GM12874 (cell line): Measurements from ENCODE around the gene KIR2DL1.
"Not testable (repeated sequence)": the region's sequence is repeated elsewhere in the genome, so short reads cannot be mapped to it uniquely, and the experiment has no call there.

ENCODE experiments used
- TF ChIP-seq, protein P1 (sequence below): IDR thresholded peaks from 2 replicates; pipeline ENCODE4 v1.5.1; 2011; ENCODE audit warnings: low read depth, mild to moderate bottlenecking, control low read depth, low read length, moderate library complexity; ENCODE audit not compliant: insufficient read depth

Gene KIR2DL1

DNA sequence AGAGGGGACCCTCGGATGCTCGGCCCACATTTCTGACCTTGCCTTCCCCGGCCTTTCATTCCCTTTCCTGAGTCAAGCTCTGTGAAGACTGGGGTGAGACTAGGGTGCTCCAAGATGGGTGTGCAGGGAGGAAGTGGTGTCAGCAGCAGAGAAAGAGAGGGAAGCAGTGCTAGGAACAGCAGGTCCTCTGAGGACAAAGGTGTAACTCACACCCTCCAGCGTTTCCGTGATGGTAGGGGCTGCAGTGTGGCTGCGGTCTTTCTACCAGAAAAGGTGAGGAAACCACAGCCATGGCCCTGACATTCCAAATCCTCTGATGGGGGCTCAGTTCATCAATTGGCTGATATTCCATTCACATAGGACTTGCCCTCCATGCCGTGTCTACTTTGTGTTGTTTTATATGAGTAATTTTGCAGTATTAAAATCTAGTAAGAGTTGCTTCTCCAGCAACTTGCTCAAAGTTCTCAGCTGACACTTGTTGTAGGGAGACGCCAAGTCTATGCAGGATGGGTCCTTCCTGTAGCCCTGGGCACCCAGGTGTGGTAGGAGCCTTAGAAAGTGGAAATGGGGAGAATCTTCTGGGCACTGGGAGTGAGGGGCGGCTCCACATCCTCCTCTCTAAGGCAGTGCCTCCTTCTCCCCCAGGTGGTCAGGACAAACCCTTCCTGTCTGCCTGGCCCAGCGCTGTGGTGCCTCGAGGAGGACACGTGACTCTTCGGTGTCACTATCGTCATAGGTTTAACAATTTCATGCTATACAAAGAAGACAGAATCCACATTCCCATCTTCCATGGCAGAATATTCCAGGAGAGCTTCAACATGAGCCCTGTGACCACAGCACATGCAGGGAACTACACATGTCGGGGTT is 48.3 kb downstream of the KIR2DL1 start:
- TF ChIP-seq, protein P1, sequence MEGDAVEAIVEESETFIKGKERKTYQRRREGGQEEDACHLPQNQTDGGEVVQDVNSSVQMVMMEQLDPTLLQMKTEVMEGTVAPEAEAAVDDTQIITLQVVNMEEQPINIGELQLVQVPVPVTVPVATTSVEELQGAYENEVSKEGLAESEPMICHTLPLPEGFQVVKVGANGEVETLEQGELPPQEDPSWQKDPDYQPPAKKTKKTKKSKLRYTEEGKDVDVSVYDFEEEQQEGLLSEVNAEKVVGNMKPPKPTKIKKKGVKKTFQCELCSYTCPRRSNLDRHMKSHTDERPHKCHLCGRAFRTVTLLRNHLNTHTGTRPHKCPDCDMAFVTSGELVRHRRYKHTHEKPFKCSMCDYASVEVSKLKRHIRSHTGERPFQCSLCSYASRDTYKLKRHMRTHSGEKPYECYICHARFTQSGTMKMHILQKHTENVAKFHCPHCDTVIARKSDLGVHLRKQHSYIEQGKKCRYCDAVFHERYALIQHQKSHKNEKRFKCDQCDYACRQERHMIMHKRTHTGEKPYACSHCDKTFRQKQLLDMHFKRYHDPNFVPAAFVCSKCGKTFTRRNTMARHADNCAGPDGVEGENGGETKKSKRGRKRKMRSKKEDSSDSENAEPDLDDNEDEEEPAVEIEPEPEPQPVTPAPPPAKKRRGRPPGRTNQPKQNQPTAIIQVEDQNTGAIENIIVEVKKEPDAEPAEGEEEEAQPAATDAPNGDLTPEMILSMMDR: no peak

DNA sequence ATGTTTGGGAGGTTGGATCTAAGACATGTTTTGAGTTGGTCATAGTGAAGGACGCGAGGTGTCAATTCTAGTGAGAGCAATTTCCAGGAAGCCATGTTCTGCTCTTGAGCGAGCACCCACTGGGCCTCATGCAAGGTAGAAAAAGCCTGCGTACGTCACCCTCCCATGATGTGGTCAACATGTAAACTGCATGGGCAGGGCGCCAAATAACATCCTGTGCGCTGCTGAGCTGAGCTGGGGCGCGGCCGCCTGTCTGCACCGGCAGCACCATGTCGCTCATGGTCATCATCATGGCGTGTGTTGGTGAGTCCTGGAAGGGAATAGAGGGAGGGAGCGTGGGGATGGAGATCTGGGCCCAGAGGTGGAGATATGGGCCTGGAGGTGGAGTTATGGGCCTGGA is 62.9 kb downstream of the KIR2DL1 start, which contains the start of gene KIR2DS4:
KIR2DS4 (plus strand) TSS at position 181 of the 400 bp plus-strand sequence.
- TF ChIP-seq, protein P1: not testable (repeated sequence)
